OCI-LY1 (cell line): Measurements from ENCODE around the gene XPO5.

Source experiments
- H2AFZ ChIP-seq: fragments of 200-600 bp; sonication (generic), shearing (Covaris generic); 2 replicates; pipeline ENCODE4 v1.6.0; 2014; ENCODE audit warnings: antibody characterized with exemption, mild to moderate bottlenecking, low read length
- H3F3A ChIP-seq: fragments of 200-600 bp; sonication (generic), shearing (Covaris generic); 2 replicates; pipeline ENCODE4 v1.6.0; 2014; ENCODE audit warnings: mild to moderate bottlenecking, antibody characterized with exemption, low read length, moderate library complexity; ENCODE audit not compliant: insufficient read depth
- H3K27ac ChIP-seq: fragments of 200-600 bp; sonication (generic); 2 replicates; pipeline ENCODE4 v1.5.1; 2014; ENCODE audit warnings: low read length, mixed run types, mild to moderate bottlenecking, low read depth; ENCODE audit not compliant: poor library complexity, severe bottlenecking
- H3K27me3 ChIP-seq: fragments of 200-600 bp; sonication (generic); 2 replicates; pipeline ENCODE4 v1.6.0; 2014; ENCODE audit warnings: antibody characterized with exemption, mild to moderate bottlenecking, low read length, moderate library complexity; ENCODE audit not compliant: insufficient read depth
- H3K36me3 ChIP-seq: fragments of 200-600 bp; sonication (generic); 2 replicates; pipeline ENCODE4 v1.6.1; 2014; ENCODE audit warnings: mild to moderate bottlenecking, antibody characterized with exemption, low read length, moderate library complexity, mixed read lengths; ENCODE audit not compliant: insufficient read depth
- H3K4me1 ChIP-seq: fragments of 200-600 bp; sonication (generic); 2 replicates; pipeline ENCODE4 v1.5.1; 2014; ENCODE audit warnings: mild to moderate bottlenecking, low read length, moderate library complexity; ENCODE audit not compliant: insufficient read depth, severe bottlenecking
- H3K4me2 ChIP-seq: fragments of 200-600 bp; sonication (generic), shearing (Covaris generic); 2 replicates; pipeline ENCODE4 v1.6.1; 2014; ENCODE audit warnings: low read length
- H3K4me3 ChIP-seq: fragments of 200-600 bp; sonication (generic); 2 replicates; pipeline ENCODE4 v1.5.1; 2014; ENCODE audit warnings: low read length, low read depth, mild to moderate bottlenecking, mixed read lengths; ENCODE audit not compliant: poor library complexity, severe bottlenecking
- H3K79me2 ChIP-seq: fragments of 200-600 bp; shearing (Covaris generic); 2 replicates; pipeline ENCODE4 v1.6.1; 2016; ENCODE audit warnings: mixed run types, low read length, mixed read lengths; ENCODE audit not compliant: insufficient read depth
- H3K9ac ChIP-seq: fragments of 200-600 bp; sonication (generic), shearing (Covaris generic); 2 replicates; pipeline ENCODE4 v1.6.1; 2014; ENCODE audit warnings: mild to moderate bottlenecking, low read length, mixed read lengths
- H3K9me2 ChIP-seq: fragments of 200-600 bp; sonication (generic), shearing (Covaris generic); 2 replicates; pipeline ENCODE4 v1.6.1; 2014; ENCODE audit warnings: low read depth, mild to moderate bottlenecking, low read length, mixed read lengths
- H3K9me3 ChIP-seq: fragments of 200-600 bp; shearing (Covaris generic); 2 replicates; pipeline ENCODE4 v1.6.1; 2014; ENCODE audit warnings: low read length, mixed read lengths
- H4K20me1 ChIP-seq: fragments of 200-600 bp; sonication (generic), shearing (Covaris generic); 2 replicates; pipeline ENCODE4 v1.6.0; 2016; ENCODE audit warnings: mild to moderate bottlenecking, low read length; ENCODE audit not compliant: insufficient read depth
- EZH2 ChIP-seq: fragments of 200-600 bp; sonication (generic), shearing (Covaris generic); IDR thresholded peaks from 2 replicates; pipeline ENCODE4 v1.8.0; 2017; ENCODE audit warnings: borderline replicate concordance, mixed run types, mild to moderate bottlenecking, antibody characterized with exemption, low read length, moderate library complexity, mixed read lengths
- TF ChIP-seq, protein P1 (sequence below): fragments of 200-600 bp; sonication (generic), shearing (Covaris generic); IDR thresholded peaks from 2 replicates; pipeline ENCODE4 v1.5.1; 2017; ENCODE audit warnings: mild to moderate bottlenecking, antibody characterized with exemption, low read length, moderate library complexity, mixed read lengths

Gene XPO5

DNA sequence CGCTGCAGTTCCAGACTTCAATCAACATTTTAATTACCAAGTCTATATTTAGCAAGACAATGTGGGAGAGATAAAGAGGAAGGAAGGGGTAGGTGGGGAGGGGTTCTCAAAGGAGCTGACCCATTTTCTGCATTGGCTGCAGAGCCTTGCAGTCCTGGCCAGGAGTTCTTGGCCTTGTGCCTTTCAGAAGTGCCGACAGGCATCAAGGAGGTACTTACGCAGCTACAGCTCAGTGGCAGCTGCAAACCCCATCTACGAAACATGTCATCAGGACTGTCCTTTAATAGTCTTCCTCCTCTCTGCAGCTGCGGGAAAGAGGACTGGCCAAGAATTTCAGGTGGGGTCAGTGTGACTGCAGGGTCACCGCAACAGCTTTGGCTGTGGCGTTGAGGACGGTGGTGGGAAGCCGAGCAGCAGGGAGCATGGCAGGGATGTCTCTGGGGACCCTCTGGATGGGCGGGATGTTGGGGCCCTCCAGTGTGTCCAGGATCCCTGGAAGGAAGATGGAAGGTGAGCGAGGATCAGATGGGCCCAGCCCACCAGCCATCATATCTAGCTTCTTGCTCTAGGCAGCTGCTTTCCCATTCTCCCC, 63.9 kb downstream of the XPO5 start:
- H3K27me3 ChIP-seq = peaks cover 8% of the 10 kb centered on the region
- peaks cover 40% of the 10 kb centered on the region for H3K36me3 ChIP-seq
- no peaks in the 10 kb centered on the region for H3K9me2 ChIP-seq
- no peak overlapping the region for H3K9ac ChIP-seq
- H4K20me1 ChIP-seq = no peaks in the 10 kb centered on the region
- no peak overlapping the region for H3K27ac ChIP-seq
- H3F3A ChIP-seq = no peaks in the 10 kb centered on the region
- H3K4me2 ChIP-seq = no peak overlapping the region
- H2AFZ ChIP-seq = no peak overlapping the region
- peaks cover 6% of the 10 kb centered on the region for H3K79me2 ChIP-seq
- no peak overlapping the region for H3K4me3 ChIP-seq
- TF ChIP-seq EZH2 = no peak
- TF ChIP-seq, protein P1, sequence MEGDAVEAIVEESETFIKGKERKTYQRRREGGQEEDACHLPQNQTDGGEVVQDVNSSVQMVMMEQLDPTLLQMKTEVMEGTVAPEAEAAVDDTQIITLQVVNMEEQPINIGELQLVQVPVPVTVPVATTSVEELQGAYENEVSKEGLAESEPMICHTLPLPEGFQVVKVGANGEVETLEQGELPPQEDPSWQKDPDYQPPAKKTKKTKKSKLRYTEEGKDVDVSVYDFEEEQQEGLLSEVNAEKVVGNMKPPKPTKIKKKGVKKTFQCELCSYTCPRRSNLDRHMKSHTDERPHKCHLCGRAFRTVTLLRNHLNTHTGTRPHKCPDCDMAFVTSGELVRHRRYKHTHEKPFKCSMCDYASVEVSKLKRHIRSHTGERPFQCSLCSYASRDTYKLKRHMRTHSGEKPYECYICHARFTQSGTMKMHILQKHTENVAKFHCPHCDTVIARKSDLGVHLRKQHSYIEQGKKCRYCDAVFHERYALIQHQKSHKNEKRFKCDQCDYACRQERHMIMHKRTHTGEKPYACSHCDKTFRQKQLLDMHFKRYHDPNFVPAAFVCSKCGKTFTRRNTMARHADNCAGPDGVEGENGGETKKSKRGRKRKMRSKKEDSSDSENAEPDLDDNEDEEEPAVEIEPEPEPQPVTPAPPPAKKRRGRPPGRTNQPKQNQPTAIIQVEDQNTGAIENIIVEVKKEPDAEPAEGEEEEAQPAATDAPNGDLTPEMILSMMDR = no peak
- H3K4me1 ChIP-seq = peaks cover 25% of the 10 kb centered on the region
- H3K9me3 ChIP-seq = no peaks in the 10 kb centered on the region

DNA sequence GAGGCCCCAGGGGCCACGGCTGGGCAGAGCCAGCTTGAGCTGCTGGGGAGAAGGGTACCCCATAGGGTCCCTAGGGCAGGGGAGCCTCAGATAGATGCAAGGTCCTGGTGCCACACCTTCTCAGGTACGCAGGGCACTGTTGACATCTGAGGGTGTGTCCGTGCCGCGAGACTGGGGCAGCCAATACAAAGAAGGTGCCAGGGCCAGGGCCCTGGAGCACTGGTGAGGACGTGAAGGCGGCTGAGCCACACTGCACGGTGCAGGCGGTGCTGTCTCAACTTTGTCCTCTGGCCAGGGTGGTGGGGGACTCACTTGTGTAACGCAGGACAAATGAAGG, 65.0 kb downstream of the XPO5 start:
- H2AFZ ChIP-seq = no peak overlapping the region
- no peak overlapping the region; the same call in 1 of the 2 replicates for H3K9ac ChIP-seq
- no peaks in the 10 kb centered on the region for H3K9me2 ChIP-seq
- H4K20me1 ChIP-seq = no peaks in the 10 kb centered on the region
- H3K4me2 ChIP-seq = peak overlapping the region; percentile 67
- peak overlapping the region; percentile 65 for H3K4me3 ChIP-seq
- peaks cover 8% of the 10 kb centered on the region for H3K27me3 ChIP-seq
- TF ChIP-seq, protein P1 = no peak
- TF ChIP-seq EZH2 = no peak
- H3F3A ChIP-seq = no peaks in the 10 kb centered on the region
- H3K9me3 ChIP-seq = no peaks in the 10 kb centered on the region
- no peaks in the 10 kb centered on the region for H3K79me2 ChIP-seq
- H3K27ac ChIP-seq = no peak overlapping the region
- peaks cover 40% of the 10 kb centered on the region for H3K36me3 ChIP-seq
- H3K4me1 ChIP-seq = peaks cover 19% of the 10 kb centered on the region

DNA sequence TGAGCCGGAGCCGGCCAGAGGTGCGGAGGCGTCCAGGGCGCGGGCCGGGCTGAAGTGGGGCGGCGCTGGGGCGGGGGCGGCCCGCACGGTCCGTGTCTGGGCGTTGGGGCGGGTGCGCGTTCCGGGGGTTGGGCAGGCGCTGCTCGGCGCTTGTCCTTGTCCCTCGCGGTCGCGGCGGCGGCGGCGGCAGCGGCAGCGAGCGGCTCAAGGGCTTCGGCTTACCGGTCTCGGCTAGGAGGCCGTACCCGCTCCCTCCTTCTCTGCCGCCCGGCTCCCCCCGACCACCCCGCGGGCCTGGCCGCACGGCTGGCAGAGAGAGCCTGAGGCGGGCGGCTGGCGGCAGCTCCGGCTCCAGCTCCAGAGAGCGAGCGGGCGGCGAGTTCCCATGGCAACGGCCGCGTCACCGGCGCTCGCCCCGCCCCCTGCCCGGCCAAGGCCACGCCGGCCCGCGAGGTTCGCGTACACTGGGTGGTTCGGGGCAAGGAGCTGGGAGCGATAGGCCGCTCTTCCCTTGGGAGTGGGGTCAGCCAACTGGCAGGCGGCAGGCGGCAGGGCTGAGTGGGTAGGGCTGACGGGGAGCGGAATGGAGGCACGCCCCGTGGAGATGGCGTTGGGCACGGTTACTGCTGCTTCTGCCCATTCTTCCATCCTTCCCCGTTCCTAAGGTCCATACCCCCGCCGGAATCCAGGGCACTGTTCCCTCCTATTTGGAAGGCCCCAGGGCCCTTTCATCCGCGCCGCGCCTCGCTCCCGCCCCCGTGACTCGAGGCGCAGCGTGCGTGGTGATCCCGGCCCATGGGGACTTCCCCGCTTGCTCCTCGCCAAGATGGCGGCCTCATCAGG, 65.6 kb downstream of the XPO5 start, which contains the start of gene LRRC73:
Gene LRRC73 (minus strand): TSS at position 363 of the 843 bp plus-strand sequence. CDS start 561 bp downstream, outside the sequence.
- no peaks in the 10 kb centered on the region for H3K9me3 ChIP-seq
- H3K9ac ChIP-seq = no peak within 1 kb of the TSS; the same call in 1 of the 2 replicates
- H3K4me3 ChIP-seq = peak within 1 kb of the TSS; percentile 65
- H2AFZ ChIP-seq = no peak within 1 kb of the TSS
- H4K20me1 ChIP-seq = no peaks in the 10 kb centered on the region
- no peaks in the 10 kb centered on the region for H3F3A ChIP-seq
- peak within 1 kb of the TSS; percentile 67 for H3K4me2 ChIP-seq
- peaks cover 13% of the 10 kb centered on the region for H3K4me1 ChIP-seq
- no peak within 1 kb of the TSS for H3K27ac ChIP-seq
- H3K36me3 ChIP-seq = peaks cover 39% of the 10 kb centered on the region
- H3K27me3 ChIP-seq = peaks cover 8% of the 10 kb centered on the region
- no peaks in the 10 kb centered on the region for H3K9me2 ChIP-seq
- no peaks in the 10 kb centered on the region for H3K79me2 ChIP-seq
- TF ChIP-seq, protein P1 = no peak
- TF ChIP-seq EZH2 = no peak
